GM19351 (cell line): ENCODE results near the gene KCTD2.

ENCODE experiments used
- ATAC-seq: cut with Tn5 transposase; IDR thresholded peaks from one replicate; pipeline ENCODE4 v1.9.1; 2021; ENCODE audit warnings: mild to moderate bottlenecking, moderate library complexity; ENCODE audit not compliant: unreplicated experiment

The KCTD2 gene

GRCh38 chr17:75075597-75076336, 28.7 kb downstream of the KCTD2 start:
- no peak for ATAC-seq

- no peak for ATAC-seq
These were observed 30.1 kb downstream of the KCTD2 start for GRCh38 chr17:75077072-75077495.

- ATAC-seq = no peak
These were observed 30.7 kb downstream of the KCTD2 start for GRCh38 chr17:75077496-75078283.

GRCh38 chr17:75078284-75079022, 31.4 kb downstream of the KCTD2 start:
- no peak for ATAC-seq

GRCh38 chr17:75079023-75079373, 32.0 kb downstream of the KCTD2 start:
- no peak for ATAC-seq

- ATAC-seq = no peak
These were observed 34.9 kb downstream of the KCTD2 start for GRCh38 chr17:75081611-75082540.

GRCh38 chr17:75082683-75083082, 35.7 kb downstream of the KCTD2 start:
- no peak for ATAC-seq

- no peak for ATAC-seq
These were observed 37.1 kb downstream of the KCTD2 start for GRCh38 chr17:75084039-75084660.

GRCh38 chr17:75086496-75087181, 39.6 kb downstream of the KCTD2 start:
- no peak for ATAC-seq

- ATAC-seq = no peak
These were observed 40.1 kb downstream of the KCTD2 start for GRCh38 chr17:75087182-75087557.

GRCh38 chr17:75087558-75088453, 40.8 kb downstream of the KCTD2 start, which contains the start of gene SLC16A5:
Gene SLC16A5 (plus strand): TSS chr17:75087954. CDS start chr17:75093637, 5,683 bp downstream.
- no peak for ATAC-seq

- no peak for ATAC-seq
These were observed 41.7 kb downstream of the KCTD2 start for GRCh38 chr17:75088465-75089417.

- ATAC-seq = no peak
These were observed 44.1 kb downstream of the KCTD2 start for GRCh38 chr17:75090871-75091854.

GRCh38 chr17:75091855-75092327, 44.9 kb downstream of the KCTD2 start:
- ATAC-seq = no peak

- no peak for ATAC-seq
These were observed 46.6 kb downstream of the KCTD2 start for GRCh38 chr17:75093548-75094158.
